NCI-H460 (cell line): ENCODE data around the gene SLC20A1. TPM values are rescaled to one million over a fixed set of nuclear protein-coding genes. Genes with fewer than 3 reads are reported as not detected.
"Not testable (repeated sequence)": the region's sequence is repeated elsewhere in the genome, so short reads cannot be mapped to it uniquely, and the experiment has no call there.

Experiments
- DNase-seq: peaks from one replicate; pipeline ENCODE4 v3.0.0-alpha.2; 2016; ENCODE audit warnings: low read depth; ENCODE audit errors: extremely low read depth
- total RNA-seq: library from RNA; depleted of rRNA; stranded (reverse); fragments of >200 nt; shearing (Covaris generic); gene quantifications from 2 replicates; pipeline ENCODE4 v1.2.3, GENCODE V29; 2014; rRNA removed

The SLC20A1 gene
- total RNA-seq, 1 experiment from 2014 or later: 165 TPM

- no peak for DNase-seq
These were observed 60.5 kb downstream of the SLC20A1 start for GRCh38 chr2:112706170-112706664.

- DNase-seq: not testable (repeated sequence)
These were observed 61.2 kb downstream of the SLC20A1 start for GRCh38 chr2:112706947-112707346.

DNA sequence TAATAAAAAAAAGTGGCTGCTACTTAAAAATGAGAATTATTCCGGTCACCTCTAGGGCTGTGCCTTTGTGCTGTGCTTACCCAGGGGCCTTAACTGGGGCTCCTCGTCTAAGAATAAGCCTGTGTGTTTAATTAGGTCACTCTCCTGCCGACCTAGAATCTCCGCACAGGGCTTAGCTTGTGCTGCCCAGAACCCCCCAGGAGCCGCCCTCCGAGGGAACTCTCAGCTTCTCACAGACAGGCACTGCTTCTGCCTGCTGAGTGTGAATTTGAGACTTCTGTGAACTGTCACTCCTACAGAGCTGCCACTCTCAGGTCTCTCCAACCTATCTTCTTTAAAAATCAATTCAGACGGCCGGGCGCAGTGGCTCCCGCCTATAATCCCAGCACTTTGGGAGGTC lies 63.2 kb downstream of the SLC20A1 start:
- DNase-seq: no peak

DNA sequence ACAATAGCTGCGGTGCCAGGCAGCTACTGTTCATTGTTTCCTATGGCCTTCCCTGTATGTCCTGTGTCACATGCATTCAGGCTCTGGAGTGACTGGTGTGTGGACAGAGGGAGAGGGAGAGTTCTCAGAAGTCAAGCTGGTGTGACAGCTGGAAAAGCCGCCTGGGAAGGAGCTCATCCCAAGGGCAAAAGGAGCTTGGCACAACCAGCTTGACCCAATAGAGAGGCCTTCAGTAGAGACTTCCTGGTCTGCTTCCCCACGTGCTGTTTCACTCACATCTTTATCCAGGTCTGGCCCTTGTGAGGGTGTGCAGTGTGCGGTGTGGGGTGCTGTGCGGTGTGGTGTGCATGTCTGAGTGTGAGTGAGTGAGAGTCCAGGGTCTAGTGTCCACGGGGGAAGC lies 64.0 kb downstream of the SLC20A1 start:
- DNase-seq: no peak

DNA sequence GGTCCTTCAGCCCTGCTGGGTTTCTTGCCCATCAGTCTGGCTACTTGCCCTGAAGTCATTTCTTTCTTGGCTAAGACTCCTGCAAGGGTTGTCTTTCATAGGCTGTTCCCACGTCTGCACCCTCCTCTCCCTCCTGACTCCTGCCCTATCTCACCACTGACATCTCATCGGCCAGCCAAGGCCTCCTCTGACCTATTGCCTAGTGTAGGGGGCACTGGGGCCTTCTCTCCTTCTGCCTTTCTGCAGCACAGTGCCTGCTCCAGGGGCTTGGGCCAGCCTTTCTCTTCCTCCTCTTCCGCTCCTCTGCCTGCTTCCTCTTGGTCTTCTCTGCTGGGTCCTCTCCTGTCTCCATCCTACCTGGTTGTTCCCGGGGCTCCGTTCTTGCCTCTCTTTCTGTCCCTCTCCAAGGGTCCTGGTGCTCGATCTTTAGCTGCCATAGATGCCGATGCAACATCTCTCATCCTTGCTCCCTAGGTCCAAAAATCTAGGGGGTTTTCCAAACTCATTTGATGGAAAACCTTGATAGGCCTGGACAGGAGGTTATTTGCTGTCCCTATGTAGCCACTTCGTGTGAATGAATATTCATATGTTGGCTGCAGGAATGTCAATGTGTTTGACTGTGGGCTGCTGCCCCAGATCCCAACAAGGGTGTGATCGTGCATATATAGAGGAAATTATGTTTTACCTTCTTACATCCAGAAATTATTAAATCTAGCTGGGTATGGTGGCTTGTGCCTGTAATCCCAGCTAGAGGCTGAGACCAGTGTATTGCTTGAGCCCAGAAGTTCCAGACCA lies 65.4 kb downstream of the SLC20A1 start:
- DNase-seq: no peak

- DNase-seq: no peak
These were observed 66.7 kb downstream of the SLC20A1 start for GRCh38 chr2:112712465-112712864.

DNA sequence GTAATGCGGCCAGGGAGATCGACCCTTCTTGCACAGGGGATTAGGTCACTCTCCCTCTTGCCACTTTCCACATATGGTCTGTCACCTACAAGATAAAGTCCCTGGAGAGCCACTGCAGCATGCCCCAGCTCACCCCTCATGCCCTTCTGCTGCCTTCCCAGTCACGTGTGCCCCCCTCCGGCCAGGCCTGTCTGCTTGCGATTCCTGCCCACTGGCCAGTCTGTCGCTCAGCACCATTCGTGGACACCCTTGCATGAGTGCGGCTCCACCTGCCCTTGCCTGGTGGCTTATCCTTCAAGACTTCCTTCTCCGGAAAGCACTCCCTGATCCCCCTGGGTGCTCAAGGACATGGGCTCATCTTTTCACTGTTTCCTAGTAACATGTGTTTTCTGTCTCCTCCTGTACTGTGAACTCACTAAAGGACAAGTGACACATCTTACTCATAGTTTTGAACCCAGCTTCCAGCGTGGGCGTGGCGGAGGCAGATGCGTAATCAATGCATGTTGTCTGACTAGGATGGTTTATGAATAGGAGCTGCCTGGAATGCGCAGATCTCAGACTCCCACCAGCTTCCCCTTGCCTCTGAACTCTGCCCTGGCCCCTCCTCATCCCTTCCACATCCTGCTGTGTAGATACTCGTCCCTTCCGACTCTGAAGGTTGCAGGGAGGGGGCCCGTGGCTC lies 67.3 kb downstream of the SLC20A1 start:
- no peak for DNase-seq

Other genes starting within 250 kb of the SLC20A1 start
- gene RGPD8, start 212.3 kb upstream of the SLC20A1 start, total RNA-seq: 3.0 and 3.2 TPM in 2 replicates
- 58.1 and 72.8 TPM in 2 replicates for gene TTL, start 163.8 kb upstream of the SLC20A1 start, total RNA-seq
- 35.9 and 43.0 TPM in 2 replicates for gene POLR1B, start 103.5 kb upstream of the SLC20A1 start, total RNA-seq
- gene CHCHD5, start 61.3 kb upstream of the SLC20A1 start, total RNA-seq: 30.7 and 31.3 TPM in 2 replicates
- gene NT5DC4, start 75.1 kb downstream of the SLC20A1 start, total RNA-seq: not detected in 2 replicates
- gene CKAP2L, start 118.7 kb downstream of the SLC20A1 start, total RNA-seq: 21.0 and 22.6 TPM in 2 replicates
- gene IL1A, start 138.6 kb downstream of the SLC20A1 start, total RNA-seq: 22.0 and 22.1 TPM in 2 replicates
- 2.2 and 2.5 TPM in 2 replicates for gene IL1B, start 190.8 kb downstream of the SLC20A1 start, total RNA-seq